ENCODE results near the gene NFATC1. TPM values are rescaled to one million over a fixed set of nuclear protein-coding genes. Genes with fewer than 3 reads are reported as not detected.

The NFATC1 gene
- total and polyA plus RNA-seq, 9 donors, result 8.4 to 28.3 (median 12.2) TPM

- DNase-seq, result no peak
- TF ChIP-seq CTCF (IDR thresholded peaks at IDR 0.05), result no peak
- no peak for TF ChIP-seq POLR2A (IDR thresholded peaks at IDR 0.05)
- no peak for TF ChIP-seq EP300 (IDR thresholded peaks at IDR 0.05)
- intact Hi-C loops (cut with DNase I), result no loop called here
- H3K4me1 ChIP-seq (ENCODE audit: insufficient read depth), result no peaks in the 10 kb centered on the region
- no peak overlapping the region for H3K4me3 ChIP-seq
- H3K36me3 ChIP-seq, result no peaks in the 10 kb centered on the region
- no peaks in the 10 kb centered on the region for H3K9me3 ChIP-seq
- H3K27ac ChIP-seq, result no peak overlapping the region
- H3K27me3 ChIP-seq, result no peaks in the 10 kb centered on the region
- 88 to 90% (median 90%) methylated on average over 43 to 45 of the region's 45 CpGs for WGBS, 3 donors
Observed at GRCh38 chr18:79451237-79452125, 55.8 kb downstream of the NFATC1 start.

GRCh38 chr18:79452190-79452990 lies 56.7 kb downstream of the NFATC1 start:
- no peak overlapping the region for H3K27ac ChIP-seq
- 90 to 94% (median 91%) methylated on average over 26 of the region's 26 CpGs for WGBS, 3 donors
- no peaks in the 10 kb centered on the region for H3K36me3 ChIP-seq
- no peaks in the 10 kb centered on the region for H3K27me3 ChIP-seq
- no peak for DNase-seq
- no peaks in the 10 kb centered on the region for H3K4me1 ChIP-seq (ENCODE audit: insufficient read depth)
- H3K9me3 ChIP-seq, result no peaks in the 10 kb centered on the region
- intact Hi-C loops (cut with DNase I), result no loop called here
- no peak for TF ChIP-seq CTCF (IDR thresholded peaks at IDR 0.05)
- no peak for TF ChIP-seq POLR2A (IDR thresholded peaks at IDR 0.05)
- TF ChIP-seq EP300 (IDR thresholded peaks at IDR 0.05), result no peak
- H3K4me3 ChIP-seq, result no peak overlapping the region

- Histone ChIP-seq H3K27ac (no peak overlapping the region), H3K9me3 (no peaks in the 10 kb centered on the region), H3K4me1 (ENCODE audit: insufficient read depth) (peaks cover 1% of the 10 kb centered on the region), H3K4me3 (no peak overlapping the region), H3K36me3 (no peaks in the 10 kb centered on the region), H3K27me3 (no peaks in the 10 kb centered on the region)
- intact Hi-C loops (cut with DNase I), result no loop called here
- DNase-seq, result no peak
- TF ChIP-seq EP300 (IDR thresholded peaks at IDR 0.05) (no peak), POLR2A (IDR thresholded peaks at IDR 0.05) (no peak), CTCF (IDR thresholded peaks at IDR 0.05) (no peak)
- 87 to 95% (median 88%) methylated on average over 16 to 19 of the region's 19 CpGs for WGBS, 3 donors
Observed at GRCh38 chr18:79452991-79453645, 57.4 kb downstream of the NFATC1 start.

Measured in ovary (tissue), 9 donors.